WTC11 (cell line): Measurements from ENCODE around the gene XRCC5. TPM values are rescaled to one million over a fixed set of nuclear protein-coding genes. Genes with fewer than 3 reads are reported as not detected.
A peak's percentile ranks its signal among the peaks of the same experiment; 100 is the strongest.

Experiments
- ATAC-seq: fragments of 200-7000 bp; cut with Tn5 transposase; 2 replicates; pipeline ENCODE4 v1.10.0; 2021; ENCODE audit warnings: mild to moderate bottlenecking, moderate library complexity
- CTCF ChIA-PET: fragments of 300-600 bp; sonication (Branson Sonifier 250); formaldehyde crosslinking; loops from one replicate; lab custom pipeline; 2021; ENCODE audit warnings: antibody characterized with exemption; lab: Charles Lee
- POLR2A ChIA-PET: fragments of 350-600 bp; sonication (Branson Sonifier 250); formaldehyde crosslinking; loops from one replicate; lab custom pipeline; 2021; ENCODE audit warnings: antibody characterized with exemption; lab: Charles Lee
- DNase-seq: peaks from one replicate; pipeline ENCODE4 v3.0.0; 2021; ENCODE audit warnings: low spot score
- H3K27ac Mint-ChIP-seq: 2 replicates; pipeline ENCODE4 v1.8.0; 2021; ENCODE audit warnings: mixed read lengths
- H3K27me3 Mint-ChIP-seq: 2 replicates; pipeline ENCODE4 v1.8.0; 2021; ENCODE audit warnings: low read depth, mild to moderate bottlenecking, moderate library complexity, mixed read lengths
- H3K36me3 Mint-ChIP-seq: 2 replicates; pipeline ENCODE4 v1.8.0; 2021; ENCODE audit warnings: mixed read lengths
- H3K4me1 Mint-ChIP-seq: 2 replicates; pipeline ENCODE4 v1.8.0; 2022; ENCODE audit warnings: mixed read lengths
- H3K4me3 Mint-ChIP-seq: 2 replicates; pipeline ENCODE4 v1.8.0; 2021; ENCODE audit warnings: mild to moderate bottlenecking, moderate library complexity, mixed read lengths
- H3K9me3 Mint-ChIP-seq: 2 replicates; pipeline ENCODE4 v1.8.0; 2021; ENCODE audit warnings: mixed read lengths
- CBFB ChIP-seq: sonication (generic); formaldehyde crosslinking; IDR thresholded peaks from 2 replicates; pipeline ENCODE4 v1.8.1; 2022; ENCODE audit warnings: mild to moderate bottlenecking, low read depth, missing genetic modification reagents
- GABPB1 ChIP-seq: sonication (generic); formaldehyde crosslinking; IDR thresholded peaks from 2 replicates; pipeline ENCODE4 v1.8.1; 2023; ENCODE audit warnings: mild to moderate bottlenecking, missing genetic modification reagents
- KAT7 ChIP-seq: sonication (generic); formaldehyde crosslinking; IDR thresholded peaks from 2 replicates; pipeline ENCODE4 v1.8.1; 2023; ENCODE audit warnings: missing genetic modification reagents, mild to moderate bottlenecking, borderline replicate concordance
- TP53 ChIP-seq: sonication (generic); formaldehyde crosslinking; IDR thresholded peaks from 2 replicates; pipeline ENCODE4 v1.8.1; 2023; ENCODE audit warnings: mild to moderate bottlenecking, missing genetic modification reagents
- ZNF416 ChIP-seq: fragments of 250-450 bp; sonication (Bioruptor Pico); IDR thresholded peaks from 2 replicates; pipeline ENCODE4 v1.9.0; 2021; ENCODE audit warnings: mild to moderate bottlenecking, inconsistent platforms
- ZNF423 ChIP-seq: fragments of 250-450 bp; sonication (Bioruptor Pico); IDR thresholded peaks from 2 replicates; pipeline ENCODE4 v2.1.2; 2022; ENCODE audit warnings: mild to moderate bottlenecking, moderate library complexity
- total RNA-seq: library from RNA; stranded (reverse); gene quantifications from 3 replicates; pipeline ENCODE4 v1.2.3, GENCODE V29; 2021
- TF ChIP-seq, protein P1 (sequence below): fragments of 250-450 bp; sonication (Bioruptor Pico); IDR thresholded peaks from 2 replicates; pipeline ENCODE4 v1.8.0; 2021; ENCODE audit warnings: mild to moderate bottlenecking
- TF ChIP-seq, protein P2 (sequence below): sonication (generic); formaldehyde crosslinking; IDR thresholded peaks from 2 replicates; pipeline ENCODE4 v1.8.1; 2023; ENCODE audit warnings: mild to moderate bottlenecking, missing genetic modification reagents
- TF ChIP-seq, protein P3 (sequence below): sonication (generic); formaldehyde crosslinking; IDR thresholded peaks from 2 replicates; pipeline ENCODE4 v1.8.1; 2022; ENCODE audit warnings: low read depth, mild to moderate bottlenecking, moderate library complexity, missing genetic modification reagents, borderline replicate concordance
- TF ChIP-seq, protein P4 (sequence below): fragments of 250-450 bp; sonication (Bioruptor Pico); IDR thresholded peaks from 2 replicates; pipeline ENCODE4 v1.9.0; 2021; ENCODE audit warnings: mild to moderate bottlenecking
- TF ChIP-seq, protein P5 (sequence below): sonication (generic); formaldehyde crosslinking; IDR thresholded peaks from 2 replicates; pipeline ENCODE4 v1.8.1; 2022; ENCODE audit warnings: missing genetic modification reagents, borderline replicate concordance
- TF ChIP-seq, protein P6 (sequence below): sonication (generic); formaldehyde crosslinking; IDR thresholded peaks from 2 replicates; pipeline ENCODE4 v1.8.1; 2022; ENCODE audit warnings: low read depth, missing genetic modification reagents, borderline replicate concordance
- TF ChIP-seq, protein P7 (sequence below): fragments of 250-450 bp; sonication (Bioruptor Pico); IDR thresholded peaks from 2 replicates; pipeline ENCODE4 v1.9.0; 2021; ENCODE audit warnings: mild to moderate bottlenecking, borderline replicate concordance

XRCC5 gene
- total RNA-seq, 1 experiment from 2014 or later, result 522 TPM

DNA sequence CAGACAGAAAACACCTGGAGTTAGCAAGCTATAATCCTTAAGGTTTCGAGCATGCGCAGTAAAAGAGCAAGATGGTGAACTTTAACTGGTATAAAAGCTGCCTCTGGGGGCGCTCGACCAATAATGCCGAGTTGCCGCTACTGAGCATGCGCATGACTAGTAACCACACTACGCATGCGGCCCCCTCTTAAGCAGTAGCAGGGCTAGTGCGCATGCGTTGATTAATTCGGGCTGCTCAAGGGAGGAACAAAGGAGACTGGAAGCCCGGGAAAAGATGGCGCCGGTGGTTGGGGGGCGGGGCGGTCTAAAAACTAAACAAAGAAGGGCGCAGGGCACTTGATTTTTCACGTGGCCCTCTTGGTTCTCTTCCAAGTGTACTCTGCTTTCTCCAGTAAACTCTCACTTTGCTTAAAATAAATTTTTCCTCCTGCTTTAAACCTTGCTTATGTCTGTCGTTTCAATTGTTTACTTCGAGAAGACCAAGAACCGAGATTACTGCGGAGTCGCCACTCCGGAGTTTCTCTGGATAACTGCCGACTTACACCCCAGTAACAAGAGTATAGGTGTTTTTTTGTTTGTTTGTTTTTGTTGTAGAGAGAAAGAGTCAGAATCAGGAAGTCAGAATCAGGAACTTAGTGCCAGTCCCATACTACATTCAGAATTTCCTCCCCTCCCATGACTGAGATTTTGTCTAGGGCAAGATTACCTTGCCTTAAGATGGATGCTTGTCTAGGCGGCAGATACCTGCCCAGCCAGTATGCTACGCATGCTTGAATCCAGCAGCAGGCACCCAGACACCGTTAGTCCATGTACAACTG, 5.8 kb downstream of the XRCC5 start (continued):
- TF ChIP-seq, protein P1, sequence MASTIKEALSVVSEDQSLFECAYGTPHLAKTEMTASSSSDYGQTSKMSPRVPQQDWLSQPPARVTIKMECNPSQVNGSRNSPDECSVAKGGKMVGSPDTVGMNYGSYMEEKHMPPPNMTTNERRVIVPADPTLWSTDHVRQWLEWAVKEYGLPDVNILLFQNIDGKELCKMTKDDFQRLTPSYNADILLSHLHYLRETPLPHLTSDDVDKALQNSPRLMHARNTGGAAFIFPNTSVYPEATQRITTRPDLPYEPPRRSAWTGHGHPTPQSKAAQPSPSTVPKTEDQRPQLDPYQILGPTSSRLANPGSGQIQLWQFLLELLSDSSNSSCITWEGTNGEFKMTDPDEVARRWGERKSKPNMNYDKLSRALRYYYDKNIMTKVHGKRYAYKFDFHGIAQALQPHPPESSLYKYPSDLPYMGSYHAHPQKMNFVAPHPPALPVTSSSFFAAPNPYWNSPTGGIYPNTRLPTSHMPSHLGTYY (CRISPR knock-in tag), result peak; percentile 83
- TF ChIP-seq ZNF416 (peak; percentile 95), ZNF423 (CRISPR knock-in tag) (no peak), KAT7 (CRISPR knock-in tag) (no peak), GABPB1 (peak; percentile 41; the same call in 1 of the 2 replicates), TP53 (no peak), CBFB (CRISPR knock-in tag) (no peak)
- TF ChIP-seq, protein P2, sequence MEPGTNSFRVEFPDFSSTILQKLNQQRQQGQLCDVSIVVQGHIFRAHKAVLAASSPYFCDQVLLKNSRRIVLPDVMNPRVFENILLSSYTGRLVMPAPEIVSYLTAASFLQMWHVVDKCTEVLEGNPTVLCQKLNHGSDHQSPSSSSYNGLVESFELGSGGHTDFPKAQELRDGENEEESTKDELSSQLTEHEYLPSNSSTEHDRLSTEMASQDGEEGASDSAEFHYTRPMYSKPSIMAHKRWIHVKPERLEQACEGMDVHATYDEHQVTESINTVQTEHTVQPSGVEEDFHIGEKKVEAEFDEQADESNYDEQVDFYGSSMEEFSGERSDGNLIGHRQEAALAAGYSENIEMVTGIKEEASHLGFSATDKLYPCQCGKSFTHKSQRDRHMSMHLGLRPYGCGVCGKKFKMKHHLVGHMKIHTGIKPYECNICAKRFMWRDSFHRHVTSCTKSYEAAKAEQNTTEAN (CRISPR knock-in tag), result no peak
- TF ChIP-seq, protein P3, sequence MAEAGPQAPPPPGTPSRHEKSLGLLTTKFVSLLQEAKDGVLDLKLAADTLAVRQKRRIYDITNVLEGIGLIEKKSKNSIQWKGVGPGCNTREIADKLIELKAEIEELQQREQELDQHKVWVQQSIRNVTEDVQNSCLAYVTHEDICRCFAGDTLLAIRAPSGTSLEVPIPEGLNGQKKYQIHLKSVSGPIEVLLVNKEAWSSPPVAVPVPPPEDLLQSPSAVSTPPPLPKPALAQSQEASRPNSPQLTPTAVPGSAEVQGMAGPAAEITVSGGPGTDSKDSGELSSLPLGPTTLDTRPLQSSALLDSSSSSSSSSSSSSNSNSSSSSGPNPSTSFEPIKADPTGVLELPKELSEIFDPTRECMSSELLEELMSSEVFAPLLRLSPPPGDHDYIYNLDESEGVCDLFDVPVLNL (CRISPR knock-in tag), result no peak
- TF ChIP-seq, protein P4, sequence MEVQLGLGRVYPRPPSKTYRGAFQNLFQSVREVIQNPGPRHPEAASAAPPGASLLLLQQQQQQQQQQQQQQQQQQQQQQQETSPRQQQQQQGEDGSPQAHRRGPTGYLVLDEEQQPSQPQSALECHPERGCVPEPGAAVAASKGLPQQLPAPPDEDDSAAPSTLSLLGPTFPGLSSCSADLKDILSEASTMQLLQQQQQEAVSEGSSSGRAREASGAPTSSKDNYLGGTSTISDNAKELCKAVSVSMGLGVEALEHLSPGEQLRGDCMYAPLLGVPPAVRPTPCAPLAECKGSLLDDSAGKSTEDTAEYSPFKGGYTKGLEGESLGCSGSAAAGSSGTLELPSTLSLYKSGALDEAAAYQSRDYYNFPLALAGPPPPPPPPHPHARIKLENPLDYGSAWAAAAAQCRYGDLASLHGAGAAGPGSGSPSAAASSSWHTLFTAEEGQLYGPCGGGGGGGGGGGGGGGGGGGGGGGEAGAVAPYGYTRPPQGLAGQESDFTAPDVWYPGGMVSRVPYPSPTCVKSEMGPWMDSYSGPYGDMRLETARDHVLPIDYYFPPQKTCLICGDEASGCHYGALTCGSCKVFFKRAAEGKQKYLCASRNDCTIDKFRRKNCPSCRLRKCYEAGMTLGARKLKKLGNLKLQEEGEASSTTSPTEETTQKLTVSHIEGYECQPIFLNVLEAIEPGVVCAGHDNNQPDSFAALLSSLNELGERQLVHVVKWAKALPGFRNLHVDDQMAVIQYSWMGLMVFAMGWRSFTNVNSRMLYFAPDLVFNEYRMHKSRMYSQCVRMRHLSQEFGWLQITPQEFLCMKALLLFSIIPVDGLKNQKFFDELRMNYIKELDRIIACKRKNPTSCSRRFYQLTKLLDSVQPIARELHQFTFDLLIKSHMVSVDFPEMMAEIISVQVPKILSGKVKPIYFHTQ (CRISPR knock-in tag), result 0 out of 2 replicates have a peak, but pooled peaks have one; percentile 72
- TF ChIP-seq, protein P5, sequence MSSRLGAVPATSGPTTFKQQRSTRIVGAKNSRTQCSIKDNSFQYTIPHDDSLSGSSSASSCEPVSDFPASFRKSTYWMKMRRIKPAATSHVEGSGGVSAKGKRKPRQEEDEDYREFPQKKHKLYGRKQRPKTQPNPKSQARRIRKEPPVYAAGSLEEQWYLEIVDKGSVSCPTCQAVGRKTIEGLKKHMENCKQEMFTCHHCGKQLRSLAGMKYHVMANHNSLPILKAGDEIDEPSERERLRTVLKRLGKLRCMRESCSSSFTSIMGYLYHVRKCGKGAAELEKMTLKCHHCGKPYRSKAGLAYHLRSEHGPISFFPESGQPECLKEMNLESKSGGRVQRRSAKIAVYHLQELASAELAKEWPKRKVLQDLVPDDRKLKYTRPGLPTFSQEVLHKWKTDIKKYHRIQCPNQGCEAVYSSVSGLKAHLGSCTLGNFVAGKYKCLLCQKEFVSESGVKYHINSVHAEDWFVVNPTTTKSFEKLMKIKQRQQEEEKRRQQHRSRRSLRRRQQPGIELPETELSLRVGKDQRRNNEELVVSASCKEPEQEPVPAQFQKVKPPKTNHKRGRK, result no peak
- TF ChIP-seq, protein P6, sequence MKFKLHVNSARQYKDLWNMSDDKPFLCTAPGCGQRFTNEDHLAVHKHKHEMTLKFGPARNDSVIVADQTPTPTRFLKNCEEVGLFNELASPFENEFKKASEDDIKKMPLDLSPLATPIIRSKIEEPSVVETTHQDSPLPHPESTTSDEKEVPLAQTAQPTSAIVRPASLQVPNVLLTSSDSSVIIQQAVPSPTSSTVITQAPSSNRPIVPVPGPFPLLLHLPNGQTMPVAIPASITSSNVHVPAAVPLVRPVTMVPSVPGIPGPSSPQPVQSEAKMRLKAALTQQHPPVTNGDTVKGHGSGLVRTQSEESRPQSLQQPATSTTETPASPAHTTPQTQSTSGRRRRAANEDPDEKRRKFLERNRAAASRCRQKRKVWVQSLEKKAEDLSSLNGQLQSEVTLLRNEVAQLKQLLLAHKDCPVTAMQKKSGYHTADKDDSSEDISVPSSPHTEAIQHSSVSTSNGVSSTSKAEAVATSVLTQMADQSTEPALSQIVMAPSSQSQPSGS (CRISPR knock-in tag), result no peak
- TF ChIP-seq, all 79 proteins: peak for 14

DNA sequence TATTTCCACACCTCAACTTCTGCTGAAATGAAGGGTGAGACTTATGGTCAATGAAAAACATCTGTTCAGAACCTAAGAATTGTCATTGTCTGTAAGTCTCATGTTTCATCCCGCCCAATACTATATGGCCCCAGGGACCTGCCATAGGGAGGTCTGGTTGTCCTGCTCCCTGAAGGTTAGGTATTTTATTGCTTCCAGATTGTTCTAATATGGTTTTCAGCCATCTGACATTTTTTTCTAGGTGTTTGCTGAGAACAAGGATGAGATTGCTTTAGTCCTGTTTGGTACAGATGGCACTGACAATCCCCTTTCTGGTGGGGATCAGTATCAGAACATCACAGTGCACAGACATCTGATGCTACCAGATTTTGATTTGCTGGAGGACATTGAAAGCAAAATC, 7.3 kb downstream of the XRCC5 start:
- peak overlapping the region; percentile 32; the same call in 1 of the 2 replicates for H3K4me3 Mint-ChIP-seq

More for the DNA sequence above, 7.3 kb downstream of the XRCC5 start:
- Mint-ChIP-seq H3K4me1 (peaks cover 34% of the 10 kb centered on the region), H3K36me3 (peaks cover 93% of the 10 kb centered on the region), H3K27me3 (no peaks in the 10 kb centered on the region), H3K9me3 (no peaks in the 10 kb centered on the region), H3K27ac (peak overlapping the region; percentile 87)
- ATAC-seq (no peak), DNase-seq (no peak)
- ChIA-PET CTCF (no interaction called here), POLR2A (no interaction called here)
- TF ChIP-seq, protein P3 (CRISPR knock-in tag), result no peak
- TF ChIP-seq, protein P7, sequence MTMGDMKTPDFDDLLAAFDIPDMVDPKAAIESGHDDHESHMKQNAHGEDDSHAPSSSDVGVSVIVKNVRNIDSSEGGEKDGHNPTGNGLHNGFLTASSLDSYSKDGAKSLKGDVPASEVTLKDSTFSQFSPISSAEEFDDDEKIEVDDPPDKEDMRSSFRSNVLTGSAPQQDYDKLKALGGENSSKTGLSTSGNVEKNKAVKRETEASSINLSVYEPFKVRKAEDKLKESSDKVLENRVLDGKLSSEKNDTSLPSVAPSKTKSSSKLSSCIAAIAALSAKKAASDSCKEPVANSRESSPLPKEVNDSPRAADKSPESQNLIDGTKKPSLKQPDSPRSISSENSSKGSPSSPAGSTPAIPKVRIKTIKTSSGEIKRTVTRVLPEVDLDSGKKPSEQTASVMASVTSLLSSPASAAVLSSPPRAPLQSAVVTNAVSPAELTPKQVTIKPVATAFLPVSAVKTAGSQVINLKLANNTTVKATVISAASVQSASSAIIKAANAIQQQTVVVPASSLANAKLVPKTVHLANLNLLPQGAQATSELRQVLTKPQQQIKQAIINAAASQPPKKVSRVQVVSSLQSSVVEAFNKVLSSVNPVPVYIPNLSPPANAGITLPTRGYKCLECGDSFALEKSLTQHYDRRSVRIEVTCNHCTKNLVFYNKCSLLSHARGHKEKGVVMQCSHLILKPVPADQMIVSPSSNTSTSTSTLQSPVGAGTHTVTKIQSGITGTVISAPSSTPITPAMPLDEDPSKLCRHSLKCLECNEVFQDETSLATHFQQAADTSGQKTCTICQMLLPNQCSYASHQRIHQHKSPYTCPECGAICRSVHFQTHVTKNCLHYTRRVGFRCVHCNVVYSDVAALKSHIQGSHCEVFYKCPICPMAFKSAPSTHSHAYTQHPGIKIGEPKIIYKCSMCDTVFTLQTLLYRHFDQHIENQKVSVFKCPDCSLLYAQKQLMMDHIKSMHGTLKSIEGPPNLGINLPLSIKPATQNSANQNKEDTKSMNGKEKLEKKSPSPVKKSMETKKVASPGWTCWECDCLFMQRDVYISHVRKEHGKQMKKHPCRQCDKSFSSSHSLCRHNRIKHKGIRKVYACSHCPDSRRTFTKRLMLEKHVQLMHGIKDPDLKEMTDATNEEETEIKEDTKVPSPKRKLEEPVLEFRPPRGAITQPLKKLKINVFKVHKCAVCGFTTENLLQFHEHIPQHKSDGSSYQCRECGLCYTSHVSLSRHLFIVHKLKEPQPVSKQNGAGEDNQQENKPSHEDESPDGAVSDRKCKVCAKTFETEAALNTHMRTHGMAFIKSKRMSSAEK (CRISPR knock-in tag), result 0 out of 2 replicates have a peak, but pooled peaks have one; percentile 35
